K562 (cell line): ENCODE measurements around the gene SLC1A4. TPM values are rescaled to one million over a fixed set of nuclear protein-coding genes. Genes with fewer than 3 reads are reported as not detected.

Experiments
- ATAC-seq: fragments of 200-7000 bp; cut with Tn5 transposase; 3 replicates; pipeline ENCODE4 v1.9.1; 2020; ENCODE audit warnings: moderate library complexity
- Bru-seq: library from RNA; stranded (reverse); fragments of 400-500 nt; gene quantifications from one replicate; lab custom pipeline; 2021; lab: Mats Ljungman, UMichigan
- BruChase-seq, 2 experiments: library from RNA; stranded (reverse); fragments of 400-500 nt; gene quantifications; one replicate each; lab custom pipeline; 2021; lab: Mats Ljungman, UMichigan
- BruUV-seq: library from RNA; stranded (reverse); fragments of 400-500 nt; replicated peaks from 2 replicates; lab custom pipeline; 2021; lab: Mats Ljungman, UMichigan
- CTCF ChIA-PET: fragments of 300-600 bp; formaldehyde crosslinking; extraction: SDS; loops from one replicate; lab custom pipeline; 2021; ENCODE audit warnings: low intra/inter-chr PET ratio; lab: Yijun Ruan, JAX
- POLR2A ChIA-PET: fragments of 300-600, 350-650 bp; sonication (Branson Sonifier 250); formaldehyde crosslinking; extraction: SDS; loops from one replicate; lab custom pipeline; 2021; ENCODE audit warnings: antibody characterized with exemption, inconsistent platforms; lab: Yijun Ruan, JAX
- DNase-seq, 4 experiments: peaks; one replicate each; pipeline versions ENCODE4 v3.0.0 to v3.0.0-alpha.2; 2011 to 2018; ENCODE audit warnings: low spot score in 3 of 4, mixed read lengths in 3 of 4; ENCODE audit errors: extremely low read depth in 1 of 4
- FAIRE-seq: peaks from 2 replicates; lab custom pipeline; 2011; peaks lifted over from hg19 to GRCh38; lab: Jason Lieb, UNC
- H2AFZ ChIP-seq: 2 replicates; pipeline ENCODE4 v1.6.0; 2011; ENCODE audit warnings: low read depth, low read length, control low read depth, inconsistent platforms
- H3K27ac ChIP-seq: fragments of 200-600 bp; 3 replicates; pipeline ENCODE4 v1.8.0; 2011; ENCODE audit warnings: low read depth, mild to moderate bottlenecking, control low read depth, inconsistent platforms, low read length, moderate library complexity, mixed read lengths; ENCODE audit errors: extremely low read depth
- H3K27me3 ChIP-seq, 2 experiments: fragments of 300-600 bp in 1 of 2; 2 replicates in 1 of 2; 3 replicates in 1 of 2; pipeline versions ENCODE4 v1.6.0 to v1.8.0; 2011; ENCODE audit warnings: inconsistent platforms in 2 of 2, low read length in 2 of 2, mild to moderate bottlenecking in 1 of 2, mixed read lengths in 1 of 2, moderate library complexity in 1 of 2; ENCODE audit not compliant: control insufficient read depth in 2 of 2, insufficient read depth in 2 of 2
- H3K36me3 ChIP-seq: fragments of 300-600 bp; 3 replicates; pipeline ENCODE4 v1.8.0; 2011; ENCODE audit warnings: mild to moderate bottlenecking, low read length, inconsistent platforms; ENCODE audit not compliant: control insufficient read depth, insufficient read depth
- H3K4me1 ChIP-seq, 2 experiments: fragments of 200-600 bp in 1 of 2; replicated peaks in 1 of 2; 2 replicates in 1 of 2; 3 replicates in 1 of 2; pipeline versions ENCODE4 v1.5.1 to v1.8.0; 2011; ENCODE audit warnings: inconsistent platforms in 2 of 2, low read length in 2 of 2, mild to moderate bottlenecking in 1 of 2, mixed read lengths in 1 of 2, moderate library complexity in 1 of 2; ENCODE audit not compliant: control insufficient read depth in 2 of 2, insufficient read depth in 2 of 2
- H3K4me2 ChIP-seq: 2 replicates; pipeline ENCODE4 v1.6.1; 2011; ENCODE audit warnings: low read length, control low read depth, inconsistent platforms, mixed read lengths; ENCODE audit not compliant: insufficient read depth
- H3K4me3 ChIP-seq: fragments of 200-600 bp; sonication (generic), shearing (Covaris generic); 2 replicates; pipeline ENCODE4 v1.5.1; 2016; ENCODE audit warnings: control low read depth, inconsistent platforms
- H3K79me2 ChIP-seq: fragments of 200-600 bp; 3 replicates; pipeline ENCODE4 v1.8.0; 2011; ENCODE audit warnings: low read length, inconsistent platforms; ENCODE audit not compliant: control insufficient read depth, insufficient read depth
- H3K9ac ChIP-seq, 2 experiments: 2 replicates each; pipeline versions ENCODE4 v1.6.0 to v1.6.1; 2011; ENCODE audit warnings: low read depth in 2 of 2, low read length in 2 of 2, control low read depth in 1 of 2, inconsistent platforms in 1 of 2, mild to moderate bottlenecking in 1 of 2, mixed read lengths in 1 of 2; ENCODE audit not compliant: insufficient read depth in 1 of 2
- H3K9me1 ChIP-seq: one replicate; pipeline ENCODE4 v1.6.0; 2011; ENCODE audit warnings: inconsistent platforms, mild to moderate bottlenecking, low read length, moderate library complexity; ENCODE audit not compliant: control insufficient read depth, insufficient read depth
- H3K9me3 ChIP-seq: replicated peaks from 2 replicates; pipeline ENCODE4 v1.5.1; 2011; ENCODE audit warnings: low read depth, low read length, inconsistent platforms; ENCODE audit not compliant: control insufficient read depth, insufficient read depth
- H4K20me1 ChIP-seq: replicated peaks from 2 replicates; pipeline ENCODE4 v1.6.1; 2011; ENCODE audit warnings: low read length, inconsistent platforms, mixed read lengths; ENCODE audit not compliant: control insufficient read depth, insufficient read depth
- ARID2 ChIP-seq: fragments of 450-650 bp; IDR thresholded peaks from 2 replicates; pipeline ENCODE4 v1.6.1; 2017; ENCODE audit warnings: antibody characterized with exemption, mild to moderate bottlenecking
- CTBP1 ChIP-seq: fragments of 450-650 bp; IDR thresholded peaks from 2 replicates; pipeline ENCODE4 v1.6.1; 2016; ENCODE audit warnings: borderline replicate concordance
- CTCF ChIP-seq, 3 experiments: IDR thresholded peaks in 2 of 3; conservative IDR thresholded peaks in 1 of 3; 2 replicates each; pipeline ENCODE4 v1.5.1; 2011 to 2012; ENCODE audit warnings: low read length in 3 of 3, mild to moderate bottlenecking in 3 of 3, control low read depth in 2 of 3, improper control_type of control experiment in 1 of 3, inconsistent platforms in 1 of 3, low read depth in 1 of 3, mixed read lengths in 1 of 3, moderate library complexity in 1 of 3; ENCODE audit not compliant: insufficient read depth in 2 of 3
- DEAF1 ChIP-seq: fragments of 450-650 bp; formaldehyde crosslinking; IDR thresholded peaks from 2 replicates; pipeline ENCODE4 v1.4.0; 2020; ENCODE audit warnings: mild to moderate bottlenecking, moderate library complexity
- HMGN3 ChIP-seq: IDR thresholded peaks from 2 replicates; pipeline ENCODE4 v1.6.1; 2011; ENCODE audit warnings: borderline replicate concordance, low read depth, mild to moderate bottlenecking, mixed read lengths, low read length; ENCODE audit not compliant: insufficient read length; ENCODE audit errors: extremely low read depth
- SRSF7 ChIP-seq: fragments of 200-400 bp; formaldehyde crosslinking; optimal IDR thresholded peaks from 2 replicates; pipeline ENCODE3; 2017; ENCODE audit warnings: mild to moderate bottlenecking, low read depth, low read length
- ZNF197 ChIP-seq: fragments of 200-800 bp; sonication (Bioruptor generic); IDR thresholded peaks from 2 replicates; pipeline ENCODE4 v1.6.1; 2016; ENCODE audit warnings: low read depth, missing genetic modification characterization, missing compliant biosample characterization
- ZNF282 ChIP-seq: sonication (generic); formaldehyde crosslinking; IDR thresholded peaks from 2 replicates; pipeline ENCODE4 v1.8.1; 2023; ENCODE audit warnings: missing genetic modification reagents
- WGBS: fragments of 100-300 bp; shearing (Covaris generic); methylation state at CpG from one replicate; pipeline ENCODE4 v1.1.6; 2016; ENCODE audit warnings: low coverage, mixed read lengths; ENCODE audit not compliant: insufficient coverage; ENCODE audit errors: missing lambda C conversion rate; 5-methylcytosine and 5-hydroxymethylcytosine counted together
- in situ Hi-C: fragments of 300-500 bp; cut with MboI; formaldehyde crosslinking; loops from 4 replicates; pipeline ENCODE4 v1.15.0; 2018; ENCODE audit warnings: inconsistent platforms, mixed read lengths
- intact Hi-C: fragments of 100-400 bp; cut with micrococcal nuclease; formaldehyde crosslinking; loops from 2 replicates; pipeline ENCODE4 v1.14.2; 2022
- long read RNA-seq, 3 experiments: library from polyadenylated mRNA in 2 of 3; library from RNA in 1 of 3; unstranded in 2 of 3; stranded (forward) in 1 of 3; transcript quantifications; one replicate each; pipeline ENCODE4 v2.0.0, GENCODE V29; 2019 to 2022
- polyA minus RNA-seq, 3 experiments: library from RNA; depleted of rRNA, polyadenylated mRNA; stranded (reverse); fragments of >200 nt; gene quantifications; 2 replicates each; pipeline ENCODE4 v1.2.3, GENCODE V29; 2011
- polyA plus RNA-seq, 8 experiments: library from polyadenylated mRNA; depleted of rRNA in 4 of 8; stranded (reverse) in 5 of 8; unstranded in 3 of 8; fragments of >200 nt; fragmentation: Nextera tagmentation in 2 of 8; fragmentation: Illumina TruSeq in 1 of 8; extraction: Ambion mirVana in 2 of 8; extraction: Trizol in 1 of 8; gene quantifications; 2 replicates each; pipeline versions ENCODE4 v1.2.1 to v1.2.3, GENCODE V29; 2011 to 2014; ENCODE audit warnings: inconsistent platforms in 1 of 8, missing spikeins in 1 of 8
- total RNA-seq, 7 experiments: library from RNA; depleted of rRNA in 6 of 7; stranded (reverse); fragments of >200 nt in 6 of 7; fragmentation: Illumina TruSeq in 2 of 7; extraction: Trizol in 2 of 7; gene quantifications; 2 replicates each; pipeline versions ENCODE4 v1.2.1 to v1.2.3, GENCODE V29; 2011 to 2021; ENCODE audit warnings: low replicate concordance in 1 of 7
- TF ChIP-seq, protein P1 (sequence below): fragments of 450-650 bp; formaldehyde crosslinking; IDR thresholded peaks from 2 replicates; pipeline ENCODE4 v1.4.0; 2020; ENCODE audit warnings: mild to moderate bottlenecking, mixed read lengths

SLC1A4 gene
- total RNA-seq (2011; cell fraction: chromatin; rRNA removed; ENCODE audit: low replicate concordance): 17.5 and 18.4 TPM in 2 replicates
- 26.2 and 28.7 TPM in 2 replicates for total RNA-seq (2011; cell fraction: nucleolus; rRNA removed)
- 23.0 and 27.7 TPM in 2 replicates for total RNA-seq (2011; cell fraction: nucleoplasm; rRNA removed)
- total RNA-seq (2014; rRNA removed) (13.9 TPM in 2 replicates), total RNA-seq (2014; rRNA removed; fragmentation: Illumina TruSeq; extraction: Trizol) (10.9 and 11.5 TPM in 2 replicates), total RNA-seq (2015; rRNA removed; fragmentation: Illumina TruSeq; extraction: Trizol) (4.4 and 4.6 TPM in 2 replicates), total RNA-seq (2021) (18.5 and 24.0 TPM in 2 replicates), polyA plus RNA-seq (2011; rRNA removed) (6.9 and 13.4 TPM in 2 replicates), polyA plus RNA-seq (2014; fragmentation: Illumina TruSeq; extraction: Trizol) (16.4 and 18.0 TPM in 2 replicates), polyA plus RNA-seq (2014; fragmentation: Nextera tagmentation; extraction: Ambion mirVana) (1 to 10 TPM; 5.0 to 6.8 TPM), polyA plus RNA-seq (2014; rRNA removed) (9.8 and 11.6 TPM in 2 replicates), polyA minus RNA-seq (2011; rRNA and poly(A)+ RNA removed) (14.3 and 23.1 TPM in 2 replicates), Bru-seq, nascent RNA (percentile 59 among the genes with signal in this experiment), BruChase-seq, experiment 1, labeled RNA remaining after a 2-hour chase (percentile 73 among the genes with signal in this experiment), BruChase-seq, experiment 2, labeled RNA remaining after a 6-hour chase (percentile 75 among the genes with signal in this experiment)
- polyA plus RNA-seq (2011; cell fraction: cytosol; rRNA removed): 7.5 and 14.3 TPM in 2 replicates
- 11.3 and 11.9 TPM in 2 replicates for polyA plus RNA-seq (2011; cell fraction: nucleus; rRNA removed)
- 8.3 and 42.0 TPM in 2 replicates for polyA plus RNA-seq (2012)
- 10.3 and 18.3 TPM in 2 replicates for polyA minus RNA-seq (2011; cell fraction: cytosol; rRNA and poly(A)+ RNA removed)
- 4.3 and 8.0 TPM in 2 replicates for polyA minus RNA-seq (2011; cell fraction: nucleus; rRNA and poly(A)+ RNA removed)
- long read RNA-seq, experiment 1, full-length matches to known transcripts: 76 of 94 reads
- long read RNA-seq, experiment 1, partial matches to known transcripts: 5 of 94 reads
- long read RNA-seq, experiment 1, other reads (novel, unspliced or antisense): 13 of 94 reads
- long read RNA-seq, experiment 2, full-length matches to known transcripts: 12 of 29 reads
- long read RNA-seq, experiment 2, partial matches to known transcripts: 8 of 29 reads
- long read RNA-seq, experiment 2, other reads (novel, unspliced or antisense): 9 of 29 reads
- long read RNA-seq, experiment 3, full-length matches to known transcripts: 5 of 7 reads
- long read RNA-seq, experiment 3, partial matches to known transcripts: 1 of 7 reads
- long read RNA-seq, experiment 3, other reads (novel, unspliced or antisense): 1 of 7 reads

DNA sequence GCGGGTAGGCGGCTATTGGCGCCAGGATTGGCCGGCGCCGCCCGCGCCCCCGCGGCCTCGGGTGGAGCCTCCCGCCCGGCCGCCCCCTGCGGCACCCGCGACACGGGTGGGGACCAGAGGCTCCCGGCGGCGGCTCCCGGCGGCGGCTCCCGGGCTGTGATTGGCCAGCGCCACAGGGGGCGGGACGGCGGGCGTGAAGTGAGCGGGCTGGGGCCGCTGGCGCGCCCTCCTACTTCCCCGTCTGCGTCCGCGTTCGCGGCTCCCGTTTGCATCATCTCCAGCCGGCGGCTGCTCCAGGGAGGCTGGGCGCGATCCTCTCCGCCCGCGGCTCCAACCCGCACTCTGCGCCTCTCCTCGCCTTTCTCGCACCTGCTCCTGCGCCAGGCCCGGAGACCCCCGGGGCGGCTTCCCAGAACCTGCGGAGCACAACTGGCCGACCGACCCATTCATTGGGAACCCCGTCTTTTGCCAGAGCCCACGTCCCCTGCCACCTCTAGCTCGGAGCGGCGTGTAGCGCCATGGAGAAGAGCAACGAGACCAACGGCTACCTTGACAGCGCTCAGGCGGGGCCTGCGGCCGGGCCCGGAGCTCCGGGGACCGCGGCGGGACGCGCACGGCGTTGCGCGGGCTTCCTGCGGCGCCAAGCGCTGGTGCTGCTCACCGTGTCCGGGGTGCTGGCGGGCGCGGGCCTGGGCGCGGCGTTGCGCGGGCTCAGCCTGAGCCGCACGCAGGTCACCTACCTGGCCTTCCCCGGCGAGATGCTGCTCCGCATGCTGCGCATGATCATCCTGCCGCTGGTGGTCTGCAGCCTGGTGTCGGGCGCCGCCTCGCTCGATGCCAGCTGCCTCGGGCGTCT is at the start of gene SLC1A4:
Gene SLC1A4 (plus strand): TSS at position 274 of the 856 bp plus-strand sequence. CDS start 245 bp downstream, at position 519.
- H3K27me3 ChIP-seq: no peaks in the 10 kb centered on the region
- H3K4me1 ChIP-seq: peaks cover 27% of the 10 kb centered on the region in 2 experiments; a peak in 4 of 5 replicates
- POLR2A ChIA-PET: interaction anchor here (0.5 to 2.1 kb wide), 10 partner anchors 9 to 961 kb away, joined by 3 to 14 read pairs (median 4); partner anchors contain the start of gene CEP68
- 1% methylated on average over 78 of the region's 109 CpGs for WGBS
- H2AFZ ChIP-seq: peak within 1 kb of the TSS; percentile 90
- ATAC-seq (peak; percentile 93), DNase-seq (peak; percentile 94 to 97 (median 96)), FAIRE-seq (peak; percentile 46)
- H3K9me1 ChIP-seq: no peaks in the 10 kb centered on the region
- in situ Hi-C loops (no loop called here), intact Hi-C loops (loop anchor here (2.0 kb wide), 1 partner anchor 67 kb away; the partner anchor contains the start of gene CEP68)
- no TSS peak for BruUV-seq
- peak within 1 kb of the TSS; percentile 86 to 96 for H3K9ac ChIP-seq
- peak within 1 kb of the TSS; percentile 88 for H3K4me3 ChIP-seq
- H4K20me1 ChIP-seq: peaks cover 9% of the 10 kb centered on the region
- H3K9me3 ChIP-seq: no peaks in the 10 kb centered on the region
- peak within 1 kb of the TSS; percentile 88 for H3K27ac ChIP-seq
- peaks cover 31% of the 10 kb centered on the region for H3K79me2 ChIP-seq
- H3K4me2 ChIP-seq: peak within 1 kb of the TSS; percentile 95
- CTCF ChIA-PET: no interaction called here
- H3K36me3 ChIP-seq: no peaks in the 10 kb centered on the region; the same call in 2 of the 3 replicates
- TF ChIP-seq CTBP1 (peak; percentile 86; the same call in 1 of the 2 replicates), ZNF282 (CRISPR knock-in tag) (0 out of 2 replicates have a peak, but pooled peaks have one; percentile 50), HMGN3 (peak; percentile 52), CTCF (IDR thresholded peaks at IDR 0.05 in 2 of 3, conservative IDR thresholded peaks at IDR 0.05 in 1 of 3; ENCODE audit: insufficient read depth in 2 of 3, low read depth in 1 of 3, low read length in 3 of 3) (no peak), DEAF1 (CRISPR knock-in tag) (no peak), ARID2 (no peak), SRSF7 (no peak), ZNF197 (CRISPR knock-in tag) (no peak)
- TF ChIP-seq, protein P1, sequence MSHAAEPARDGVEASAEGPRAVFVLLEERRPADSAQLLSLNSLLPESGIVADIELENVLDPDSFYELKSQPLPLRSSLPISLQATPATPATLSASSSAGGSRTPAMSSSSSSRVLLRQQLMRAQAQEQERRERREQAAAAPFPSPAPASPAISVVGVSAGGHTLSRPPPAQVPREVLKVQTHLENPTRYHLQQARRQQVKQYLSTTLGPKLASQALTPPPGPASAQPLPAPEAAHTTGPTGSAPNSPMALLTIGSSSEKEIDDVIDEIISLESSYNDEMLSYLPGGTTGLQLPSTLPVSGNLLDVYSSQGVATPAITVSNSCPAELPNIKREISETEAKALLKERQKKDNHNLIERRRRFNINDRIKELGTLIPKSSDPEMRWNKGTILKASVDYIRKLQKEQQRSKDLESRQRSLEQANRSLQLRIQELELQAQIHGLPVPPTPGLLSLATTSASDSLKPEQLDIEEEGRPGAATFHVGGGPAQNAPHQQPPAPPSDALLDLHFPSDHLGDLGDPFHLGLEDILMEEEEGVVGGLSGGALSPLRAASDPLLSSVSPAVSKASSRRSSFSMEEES (CRISPR knock-in tag): no peak
